Transverse colon (tissue), 4 donors: ENCODE measurements around the gene RMDN3.

ENCODE experiments used
- EP300 ChIP-seq: sonication (generic); formaldehyde crosslinking; IDR thresholded peaks from one replicate; pipeline ENCODE4 v1.6.1; 2017; ENCODE audit warnings: antibody characterized with exemption, low read depth
- POLR2A ChIP-seq: fragments of 450-650 bp; IDR thresholded peaks from one replicate; pipeline ENCODE4 v1.6.1; 2016; ENCODE audit warnings: antibody characterized with exemption, mild to moderate bottlenecking, moderate library complexity
- POLR2AphosphoS5 ChIP-seq, 3 donors: sonication (generic); formaldehyde crosslinking; IDR thresholded peaks; one replicate each; pipeline ENCODE4 v1.6.1; 2016; ENCODE audit warnings: antibody characterized with exemption in 3 of 3
- TF ChIP-seq, protein P1 (sequence below), 5 experiments: fragments of 200-600 bp in 3 of 5; fragments of 450-650 bp in 2 of 5; sonication (generic) in 3 of 5; IDR thresholded peaks; 1 replicate in 2 of 5; 2 replicates in 3 of 5; pipeline ENCODE4 v1.5.1; 2016 to 2017; ENCODE audit warnings: antibody characterized with exemption in 5 of 5, inconsistent platforms in 3 of 5, mild to moderate bottlenecking in 2 of 5, moderate library complexity in 1 of 5

GRCh38 chr15:40744815-40745152 lies 10.3 kb downstream of the RMDN3 start:
- no peak for TF ChIP-seq POLR2A
- TF ChIP-seq, protein P1, sequence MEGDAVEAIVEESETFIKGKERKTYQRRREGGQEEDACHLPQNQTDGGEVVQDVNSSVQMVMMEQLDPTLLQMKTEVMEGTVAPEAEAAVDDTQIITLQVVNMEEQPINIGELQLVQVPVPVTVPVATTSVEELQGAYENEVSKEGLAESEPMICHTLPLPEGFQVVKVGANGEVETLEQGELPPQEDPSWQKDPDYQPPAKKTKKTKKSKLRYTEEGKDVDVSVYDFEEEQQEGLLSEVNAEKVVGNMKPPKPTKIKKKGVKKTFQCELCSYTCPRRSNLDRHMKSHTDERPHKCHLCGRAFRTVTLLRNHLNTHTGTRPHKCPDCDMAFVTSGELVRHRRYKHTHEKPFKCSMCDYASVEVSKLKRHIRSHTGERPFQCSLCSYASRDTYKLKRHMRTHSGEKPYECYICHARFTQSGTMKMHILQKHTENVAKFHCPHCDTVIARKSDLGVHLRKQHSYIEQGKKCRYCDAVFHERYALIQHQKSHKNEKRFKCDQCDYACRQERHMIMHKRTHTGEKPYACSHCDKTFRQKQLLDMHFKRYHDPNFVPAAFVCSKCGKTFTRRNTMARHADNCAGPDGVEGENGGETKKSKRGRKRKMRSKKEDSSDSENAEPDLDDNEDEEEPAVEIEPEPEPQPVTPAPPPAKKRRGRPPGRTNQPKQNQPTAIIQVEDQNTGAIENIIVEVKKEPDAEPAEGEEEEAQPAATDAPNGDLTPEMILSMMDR (IDR thresholded peaks at IDR 0.05) = no peak
- no peak for TF ChIP-seq POLR2AphosphoS5 (IDR thresholded peaks at IDR 0.05)
- TF ChIP-seq EP300 = no peak
